Heart left ventricle (tissue), 16 donors: Measurements from ENCODE around the gene KRTAP9-6. TPM values are rescaled to one million over a fixed set of nuclear protein-coding genes. Genes with fewer than 3 reads are reported as not detected.
A peak's percentile ranks its signal among the peaks of the same experiment; 100 is the strongest.

Source experiments
- ATAC-seq, 4 donors: fragments of 200-7000 bp; cut with Tn5 transposase; one replicate each; pipeline ENCODE4 v1.9.1; 2020 to 2022; ENCODE audit warnings: moderate library complexity in 4 of 4, mild to moderate bottlenecking in 3 of 4, moderate number of reproducible peaks in 1 of 4
- DNase-seq, 5 donors: peaks; one replicate each; pipeline ENCODE4 v3.0.0-alpha.2; 2020
- H3K27ac ChIP-seq, 12 donors: fragments of 200-600 bp; sonication (generic) in 4 of 12; one replicate each; pipeline versions ENCODE4 v1.5.0 to v1.8.0; 2016 to 2022; ENCODE audit warnings: mild to moderate bottlenecking in 2 of 12
- H3K27me3 ChIP-seq, 9 donors: fragments of 200-600 bp; sonication (generic) in 2 of 9; one replicate each; pipeline versions ENCODE4 v1.5.1 to v1.8.0; 2016 to 2022; ENCODE audit warnings: mild to moderate bottlenecking in 3 of 9
- H3K36me3 ChIP-seq, 9 donors: fragments of 200-600 bp; sonication (generic) in 2 of 9; one replicate each; pipeline versions ENCODE4 v1.5.0 to v1.8.0; 2018 to 2022; ENCODE audit warnings: mild to moderate bottlenecking in 2 of 9
- H3K4me1 ChIP-seq, 12 donors: fragments of 200-600 bp; sonication (generic) in 4 of 12; one replicate each; pipeline versions ENCODE4 v1.5.0 to v1.8.0; 2016 to 2022; ENCODE audit warnings: mild to moderate bottlenecking in 3 of 12
- H3K4me3 ChIP-seq, 12 donors: fragments of 200-600 bp; sonication (generic) in 4 of 12; one replicate each; pipeline versions ENCODE4 v1.5.0 to v1.8.0; 2017 to 2022; ENCODE audit warnings: mild to moderate bottlenecking in 9 of 12, moderate library complexity in 4 of 12
- H3K9me3 ChIP-seq, 12 donors: fragments of 200-600 bp; sonication (generic) in 4 of 12; one replicate each; pipeline versions ENCODE4 v1.5.0 to v1.8.0; 2016 to 2022; ENCODE audit warnings: mild to moderate bottlenecking in 1 of 12
- POLR2A ChIP-seq, 2 donors: fragments of 450-650 bp; IDR thresholded peaks; one replicate each; pipeline ENCODE4 v1.6.1; 2017; ENCODE audit warnings: antibody characterized with exemption in 2 of 2, mild to moderate bottlenecking in 2 of 2, moderate library complexity in 2 of 2
- whole genome bisulfite sequencing, 4 donors: extraction: QIAGEN DNeasy Blood & Tissue Kit in 2 of 4; methylation state at CpG; one replicate each; pipeline versions ENCODE4 v1.1.5 to v1.1.7; 2013 to 2018; 5-methylcytosine and 5-hydroxymethylcytosine counted together
- intact Hi-C, 10 donors: fragments of 100-400 bp; cut with DNase I; formaldehyde crosslinking; loops; one replicate each; pipeline versions ENCODE4 v1.11.1 to v1.14.2; 2022
- polyA plus RNA-seq, 2 donors: library from polyadenylated mRNA; stranded (reverse); fragments of 200-250 nt; gene quantifications; one replicate each; pipeline ENCODE4 v1.2.3, GENCODE V29; 2013
- total RNA-seq, 9 donors: library from RNA; depleted of rRNA in 2 of 9; stranded (reverse); fragments of >200 nt in 2 of 9; fragmentation: NEBNext Ultra II Directional in 3 of 9; extraction: Animal tissue kit (Norgen Biotek cat#: 25700) in 3 of 9; gene quantifications; one replicate each; pipeline versions ENCODE4 v1.1.0 to v1.2.4, GENCODE V29; 2016 to 2023
- TF ChIP-seq, protein P1 (sequence below), 12 donors: fragments of 200-600 bp; sonication (generic) in 4 of 12; IDR thresholded peaks; one replicate each; pipeline versions ENCODE4 v1.5.0 to v1.8.0; 2018 to 2022; ENCODE audit warnings: antibody characterized with exemption in 12 of 12, mild to moderate bottlenecking in 5 of 12
- donor health status: ischemic (EF 13 %, LVEDD 7.1; RV severe dilation, severe dysfunction).
- donor health status: healthy with polysubstance abuse.
- donor health status: DM: no; HTN: yes; CAD: no.
- donor health status: DM: no; HTN: no; CAD: no.
- donor health status: ischemic (EF 25% LVEDD 6.9; RV normal size, moderate dysfunction).
- donor health status: ischemic (EF 25% LVEDD 5.7; RV mildly dilated, moderate dysfunction).
- donor health status: healthy.
- donor health status: DM: yes; HTN: yes; CAD: no.
- donor health status: ischemic (EF 35%, LVEDD 5.7; RV mildly dilated, moderate dysfunction).
- donor health status: nonischemic (EF 11% LVEDD 7.7; RV severe dilation, severe dysfunction).
- donor health status: DM: yes; HTN: yes; CAD: no.
- donor health status: PGD.
- donor health status: ischemic (EF 29% LVEDD 5.4; RV normal size, mild dysfunction).
- donor health status: nonischemic (EF 23%, LVEDD 6.1; RV moderate dilation, normal function).

KRTAP9-6 gene
- total and polyA plus RNA-seq, 11 donors = not detected

DNA sequence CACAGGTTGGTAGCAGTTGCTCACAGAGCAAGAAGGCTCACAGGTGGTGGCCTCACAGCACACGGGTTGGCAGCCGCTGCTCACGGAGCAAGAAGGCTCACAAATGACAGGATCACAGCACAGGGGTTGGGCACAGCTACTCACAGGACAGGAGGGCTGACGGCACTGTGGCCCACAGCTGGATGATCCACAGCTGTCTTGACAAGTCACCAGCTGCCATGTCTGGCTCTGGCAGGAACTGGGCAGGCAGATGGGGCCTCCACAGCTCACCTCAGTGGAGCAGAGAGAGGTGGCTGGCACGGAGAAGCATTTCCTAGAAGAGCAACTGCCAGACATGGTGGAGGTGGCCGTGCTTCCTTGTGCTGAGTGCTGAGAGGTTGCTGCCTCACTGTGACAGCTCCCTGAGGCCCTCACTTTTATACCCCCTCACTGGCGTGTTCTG lies 43.8 kb downstream of the KRTAP9-6 start, which contains the start of gene KRTAP16-1:
Gene KRTAP16-1 (minus strand): TSS at position 392 of the 442 bp plus-strand sequence. CDS start 56 bp downstream, at position 336.
- Histone ChIP-seq H3K27ac (peak within 1 kb of the TSS in 3 of 12 donors; percentile 10 to 84 (median 12)), H3K4me1 (peaks cover 0 to 28% (median 0%) of the 10 kb centered on the region in 12 donors), H3K9me3 (no peaks in the 10 kb centered on the region), H3K27me3 (peaks cover 0 to 4% (median 0%) of the 10 kb centered on the region in 9 donors), H3K4me3 (peak within 1 kb of the TSS in 1 of 12 donors; percentile 16), H3K36me3 (no peaks in the 10 kb centered on the region)
- intact Hi-C loops = loop anchor here in 1 of 10 donors (10.0 kb wide), 1 partner anchor 156 kb away; the partner anchor contains the start of gene KRT32
- DNase-seq (peak in 1 of 5 donors; percentile 21), ATAC-seq (peak in 1 of 4 donors; percentile 5)
- TF ChIP-seq, protein P1, sequence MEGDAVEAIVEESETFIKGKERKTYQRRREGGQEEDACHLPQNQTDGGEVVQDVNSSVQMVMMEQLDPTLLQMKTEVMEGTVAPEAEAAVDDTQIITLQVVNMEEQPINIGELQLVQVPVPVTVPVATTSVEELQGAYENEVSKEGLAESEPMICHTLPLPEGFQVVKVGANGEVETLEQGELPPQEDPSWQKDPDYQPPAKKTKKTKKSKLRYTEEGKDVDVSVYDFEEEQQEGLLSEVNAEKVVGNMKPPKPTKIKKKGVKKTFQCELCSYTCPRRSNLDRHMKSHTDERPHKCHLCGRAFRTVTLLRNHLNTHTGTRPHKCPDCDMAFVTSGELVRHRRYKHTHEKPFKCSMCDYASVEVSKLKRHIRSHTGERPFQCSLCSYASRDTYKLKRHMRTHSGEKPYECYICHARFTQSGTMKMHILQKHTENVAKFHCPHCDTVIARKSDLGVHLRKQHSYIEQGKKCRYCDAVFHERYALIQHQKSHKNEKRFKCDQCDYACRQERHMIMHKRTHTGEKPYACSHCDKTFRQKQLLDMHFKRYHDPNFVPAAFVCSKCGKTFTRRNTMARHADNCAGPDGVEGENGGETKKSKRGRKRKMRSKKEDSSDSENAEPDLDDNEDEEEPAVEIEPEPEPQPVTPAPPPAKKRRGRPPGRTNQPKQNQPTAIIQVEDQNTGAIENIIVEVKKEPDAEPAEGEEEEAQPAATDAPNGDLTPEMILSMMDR (IDR thresholded peaks at IDR 0.05) = no peak
- no peak for TF ChIP-seq POLR2A (IDR thresholded peaks at IDR 0.05)
- 65 to 72% (median 68%) methylated on average over 6 to 7 of the region's 7 CpGs for WGBS, 4 donors

DNA sequence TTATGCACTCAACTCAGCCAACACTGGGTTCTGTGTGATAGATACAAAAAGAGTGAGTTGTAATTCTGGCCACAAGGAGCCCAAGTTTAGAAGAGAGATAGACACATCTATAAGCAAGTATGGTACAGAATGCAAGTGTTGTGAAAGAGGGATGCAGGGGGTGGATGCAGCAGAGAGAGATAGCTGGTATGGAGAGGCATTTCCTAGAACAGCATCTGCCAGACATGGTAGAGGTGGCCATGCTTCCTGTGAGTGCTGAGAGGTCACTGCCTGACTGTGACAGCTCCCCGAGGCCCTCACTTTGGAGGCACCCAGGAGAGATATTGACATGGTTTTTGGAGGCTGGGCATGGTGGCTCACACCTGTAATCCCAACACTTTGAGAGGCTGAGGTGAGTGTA lies 45.9 kb downstream of the KRTAP9-6 start:
- no peak for DNase-seq
- H3K27me3 ChIP-seq = peaks cover 0 to 15% (median 5%) of the 10 kb centered on the region in 9 donors

DNA sequence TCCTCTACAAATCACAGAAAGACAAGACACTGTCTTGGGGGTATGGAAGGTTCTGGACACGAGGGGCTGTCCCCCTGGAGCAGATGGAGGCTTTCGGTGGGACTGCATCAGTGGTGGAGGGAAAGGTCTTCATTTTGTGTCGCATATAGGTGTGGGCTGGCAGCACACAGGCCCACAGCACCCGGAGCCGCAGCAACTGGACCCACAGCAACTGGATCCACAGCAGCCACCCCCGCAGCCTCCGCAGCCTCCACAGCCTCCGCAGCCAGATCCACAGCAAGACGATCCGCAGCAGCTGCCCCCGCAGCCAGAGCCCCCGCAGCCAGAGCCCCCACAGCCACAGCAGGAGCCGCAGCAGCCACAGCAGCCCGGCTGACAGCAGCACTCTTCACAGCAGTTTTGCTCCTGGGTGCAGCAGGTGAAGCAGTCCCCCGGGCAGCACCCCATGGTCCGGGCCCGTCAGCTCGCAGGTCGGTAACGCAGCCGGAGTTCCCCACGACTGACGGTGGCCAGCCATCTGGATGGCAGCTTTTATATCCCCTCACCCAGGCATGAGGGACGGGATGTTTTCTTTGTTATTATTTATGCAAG lies 50.1 kb downstream of the KRTAP9-6 start, which contains the start of gene KRTAP17-1:
Gene KRTAP17-1 (minus strand): TSS at position 507 of the 591 bp plus-strand sequence. CDS start 60 bp downstream, at position 447.
- H3K9me3 ChIP-seq = peaks cover 0 to 13% (median 9%) of the 10 kb centered on the region in 12 donors
- ATAC-seq = no peak
- DNase-seq = no peak
- H3K27ac ChIP-seq = no peak within 1 kb of the TSS
- no peak for TF ChIP-seq POLR2A (IDR thresholded peaks at IDR 0.05)
- TF ChIP-seq, protein P1 (IDR thresholded peaks at IDR 0.05) = no peak
- no peaks in the 10 kb centered on the region for H3K4me1 ChIP-seq
- intact Hi-C loops = no loop called here
- no peak within 1 kb of the TSS for H3K4me3 ChIP-seq
- no peaks in the 10 kb centered on the region for H3K36me3 ChIP-seq
- 80 to 83% (median 81%) methylated on average over 20 to 24 of the region's 24 CpGs for WGBS, 4 donors
- H3K27me3 ChIP-seq = peaks cover 0 to 21% (median 5%) of the 10 kb centered on the region in 9 donors

More for the DNA sequence above, 45.9 kb downstream of the KRTAP9-6 start:
- Histone ChIP-seq H3K9me3 (no peaks in the 10 kb centered on the region), H3K4me1 (peaks cover 0 to 28% (median 0%) of the 10 kb centered on the region in 12 donors), H3K36me3 (no peaks in the 10 kb centered on the region), H3K27ac (no peak overlapping the region), H3K4me3 (no peak overlapping the region)
- TF ChIP-seq POLR2A (IDR thresholded peaks at IDR 0.05) = no peak
- TF ChIP-seq, protein P1 (IDR thresholded peaks at IDR 0.05) = no peak
- WGBS, 4 donors = 58 to 100% (median 59%) methylated on average over 1 of the region's 1 CpG
- intact Hi-C loops = no loop called here
- ATAC-seq = no peak

Other genes with a start within 250 kb of the KRTAP9-6 start
Only the 30 nearest of the 40 such genes appear.
- gene KRTAP2-4, start 199.5 kb upstream of the KRTAP9-6 start, total RNA-seq = not detected
- not detected for gene KRTAP2-4, start 199.5 kb upstream of the KRTAP9-6 start, polyA plus RNA-seq
- gene KRTAP4-7, start 181.2 kb upstream of the KRTAP9-6 start, total RNA-seq = not detected
- gene KRTAP4-7, start 181.2 kb upstream of the KRTAP9-6 start, polyA plus RNA-seq = not detected
- gene KRTAP4-8, start 167.2 kb upstream of the KRTAP9-6 start, total RNA-seq = not detected
- not detected for gene KRTAP4-8, start 167.2 kb upstream of the KRTAP9-6 start, polyA plus RNA-seq
- not detected for gene KRTAP4-16, start 163.2 kb upstream of the KRTAP9-6 start, total RNA-seq
- not detected for gene KRTAP4-16, start 163.2 kb upstream of the KRTAP9-6 start, polyA plus RNA-seq
- gene KRTAP4-9, start 160.0 kb upstream of the KRTAP9-6 start, total RNA-seq = not detected
- not detected for gene KRTAP4-9, start 160.0 kb upstream of the KRTAP9-6 start, polyA plus RNA-seq
- gene KRTAP4-11, start 147.0 kb upstream of the KRTAP9-6 start, total RNA-seq = not detected
- not detected for gene KRTAP4-11, start 147.0 kb upstream of the KRTAP9-6 start, polyA plus RNA-seq
- gene KRTAP4-12, start 141.2 kb upstream of the KRTAP9-6 start, total RNA-seq = not detected
- not detected for gene KRTAP4-12, start 141.2 kb upstream of the KRTAP9-6 start, polyA plus RNA-seq
- not detected for gene KRTAP4-6, start 124.8 kb upstream of the KRTAP9-6 start, total RNA-seq
- gene KRTAP4-6, start 124.8 kb upstream of the KRTAP9-6 start, polyA plus RNA-seq = not detected
- not detected for gene KRTAP4-5, start 115.6 kb upstream of the KRTAP9-6 start, total RNA-seq
- gene KRTAP4-5, start 115.6 kb upstream of the KRTAP9-6 start, polyA plus RNA-seq = not detected
- gene KRTAP4-4, start 104.6 kb upstream of the KRTAP9-6 start, total RNA-seq = not detected
- gene KRTAP4-4, start 104.6 kb upstream of the KRTAP9-6 start, polyA plus RNA-seq = not detected
- not detected for gene KRTAP4-3, start 97.2 kb upstream of the KRTAP9-6 start, total RNA-seq
- not detected for gene KRTAP4-3, start 97.2 kb upstream of the KRTAP9-6 start, polyA plus RNA-seq
- gene KRTAP4-2, start 87.2 kb upstream of the KRTAP9-6 start, total RNA-seq = not detected
- not detected for gene KRTAP4-2, start 87.2 kb upstream of the KRTAP9-6 start, polyA plus RNA-seq
- not detected for gene KRTAP4-1, start 80.5 kb upstream of the KRTAP9-6 start, total RNA-seq
- not detected for gene KRTAP4-1, start 80.5 kb upstream of the KRTAP9-6 start, polyA plus RNA-seq
- not detected for gene KRTAP9-1, start 75.5 kb upstream of the KRTAP9-6 start, total RNA-seq
- not detected for gene KRTAP9-1, start 75.5 kb upstream of the KRTAP9-6 start, polyA plus RNA-seq
- gene KRTAP9-2, start 38.7 kb upstream of the KRTAP9-6 start, total RNA-seq = not detected
- not detected for gene KRTAP9-2, start 38.7 kb upstream of the KRTAP9-6 start, polyA plus RNA-seq
- gene KRTAP9-3, start 32.9 kb upstream of the KRTAP9-6 start, total RNA-seq = not detected
- gene KRTAP9-3, start 32.9 kb upstream of the KRTAP9-6 start, polyA plus RNA-seq = not detected
- not detected for gene KRTAP9-8, start 27.4 kb upstream of the KRTAP9-6 start, total RNA-seq
- gene KRTAP9-8, start 27.4 kb upstream of the KRTAP9-6 start, polyA plus RNA-seq = not detected
- gene KRTAP9-4, start 15.7 kb upstream of the KRTAP9-6 start, total RNA-seq = not detected
- not detected for gene KRTAP9-4, start 15.7 kb upstream of the KRTAP9-6 start, polyA plus RNA-seq
- gene KRTAP9-9, start 10.0 kb upstream of the KRTAP9-6 start, total RNA-seq = not detected
- gene KRTAP9-9, start 10.0 kb upstream of the KRTAP9-6 start, polyA plus RNA-seq = not detected
- not detected for gene KRTAP9-7, start 10.3 kb downstream of the KRTAP9-6 start, total RNA-seq
- not detected for gene KRTAP9-7, start 10.3 kb downstream of the KRTAP9-6 start, polyA plus RNA-seq
- not detected for gene KRTAP29-1, start 37.5 kb downstream of the KRTAP9-6 start, total RNA-seq
- gene KRTAP29-1, start 37.5 kb downstream of the KRTAP9-6 start, polyA plus RNA-seq = not detected
- not detected for gene KRTAP16-1, start 43.9 kb downstream of the KRTAP9-6 start, total RNA-seq
- gene KRTAP16-1, start 43.9 kb downstream of the KRTAP9-6 start, polyA plus RNA-seq = not detected
- gene KRTAP17-1, start 50.3 kb downstream of the KRTAP9-6 start, total RNA-seq = not detected
- gene KRTAP17-1, start 50.3 kb downstream of the KRTAP9-6 start, polyA plus RNA-seq = not detected
- not detected for gene KRT33A, start 85.5 kb downstream of the KRTAP9-6 start, total RNA-seq
- not detected for gene KRT33A, start 85.5 kb downstream of the KRTAP9-6 start, polyA plus RNA-seq
- gene KRT33B, start 104.4 kb downstream of the KRTAP9-6 start, total RNA-seq = not detected
- gene KRT33B, start 104.4 kb downstream of the KRTAP9-6 start, polyA plus RNA-seq = not detected
- not detected for gene KRT34, start 116.9 kb downstream of the KRTAP9-6 start, total RNA-seq
- not detected for gene KRT34, start 116.9 kb downstream of the KRTAP9-6 start, polyA plus RNA-seq
- gene KRT31, start 132.2 kb downstream of the KRTAP9-6 start, total RNA-seq = not detected
- gene KRT31, start 132.2 kb downstream of the KRTAP9-6 start, polyA plus RNA-seq = not detected
- gene KRT37, start 159.2 kb downstream of the KRTAP9-6 start, total RNA-seq = not detected
- gene KRT37, start 159.2 kb downstream of the KRTAP9-6 start, polyA plus RNA-seq = not detected
- not detected for gene KRT38, start 175.6 kb downstream of the KRTAP9-6 start, total RNA-seq
- gene KRT38, start 175.6 kb downstream of the KRTAP9-6 start, polyA plus RNA-seq = not detected
- under 1 TPM in 3 of 9 donors, not detected in 6; 0.16 to 0.27 (median 0.16) TPM for gene KRT32, start 202.0 kb downstream of the KRTAP9-6 start, total RNA-seq
- under 1 TPM in 1 of 2 donors, not detected in 1; 0.26 TPM for gene KRT32, start 202.0 kb downstream of the KRTAP9-6 start, polyA plus RNA-seq